ENCODE results near the gene PFN1.

DNA sequence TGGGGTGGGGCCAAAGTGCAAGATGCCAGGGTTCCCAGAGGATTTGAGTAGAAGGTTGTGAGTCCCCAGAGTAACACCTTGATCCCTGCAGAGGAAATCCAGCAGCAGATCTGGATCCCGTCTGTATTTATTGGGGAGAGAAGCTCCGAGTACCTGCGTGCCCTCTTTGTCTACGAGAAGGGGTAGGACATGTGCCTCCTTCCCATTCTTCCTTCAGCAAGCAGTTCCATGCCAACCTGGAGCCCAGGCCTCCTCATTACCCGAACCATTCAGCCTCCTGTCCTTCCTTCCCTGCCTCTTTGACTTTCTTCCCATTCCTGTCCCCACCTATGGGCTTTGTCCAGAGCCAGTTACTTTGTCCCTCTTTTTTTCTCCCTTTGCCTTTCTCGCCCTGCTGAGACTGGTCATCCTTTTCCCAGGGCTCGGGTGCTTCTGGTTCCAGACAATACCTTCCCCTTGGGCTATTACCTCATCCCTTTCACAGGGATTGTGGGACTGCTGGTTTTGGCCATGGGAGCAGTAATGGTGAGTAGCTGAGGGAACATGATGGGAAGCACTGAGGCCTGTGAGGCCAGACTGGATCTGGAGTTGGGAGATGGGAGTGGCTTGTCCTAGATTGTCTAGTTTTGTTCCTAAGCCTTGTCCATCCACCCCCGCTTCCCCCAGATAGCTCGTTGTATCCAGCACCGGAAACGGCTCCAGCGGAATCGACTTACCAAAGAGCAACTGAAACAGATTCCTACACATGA is 5.4 kb downstream of the PFN1 start:
- TF ChIP-seq POLR2AphosphoS5 (IDR thresholded peaks at IDR 0.05; ENCODE audit: low read depth, low read length) (peak; percentile 37; the same call in 1 of the 2 replicates), CEBPB (IDR thresholded peaks at IDR 0.05; ENCODE audit: low read depth) (no peak), CTCF (IDR thresholded peaks at IDR 0.05 in 2 of 3, conservative IDR thresholded peaks at IDR 0.05 in 1 of 3; ENCODE audit: borderline replicate concordance in 1 of 3, insufficient read depth in 1 of 3, low read depth in 2 of 3, low read length in 2 of 3) (no peak), SP1 (IDR thresholded peaks at IDR 0.05; ENCODE audit: low read depth) (no peak), EZH2phosphoT487 (IDR thresholded peaks at IDR 0.05; ENCODE audit: borderline replicate concordance) (no peak)

Data from HCT116 (cell line).